B cell (primary cell): Measurements from ENCODE around the gene CALY. TPM values are rescaled to one million over a fixed set of nuclear protein-coding genes. Genes with fewer than 3 reads are reported as not detected.

Experiments used
- ATAC-seq: fragments of 200-7000 bp; cut with Tn5 transposase; one replicate; pipeline ENCODE4 v1.10.0; 2021; ENCODE audit warnings: low read depth, mild to moderate bottlenecking, moderate number of reproducible peaks, moderate library complexity
- CTCF ChIA-PET: fragments of 350-600 bp; sonication (Branson Sonifier 250); formaldehyde crosslinking; loops from one replicate; lab custom pipeline; 2021; ENCODE audit warnings: antibody characterized with exemption, inconsistent platforms; lab: Charles Lee
- POLR2A ChIA-PET: fragments of 350-600 bp; sonication (Branson Sonifier 250); formaldehyde crosslinking; loops from one replicate; lab custom pipeline; 2021; ENCODE audit warnings: antibody characterized with exemption; lab: Charles Lee
- DNase-seq: peaks from one replicate; pipeline ENCODE4 v3.0.0; 2013
- H2AFZ ChIP-seq: 2 replicates; pipeline ENCODE4 v1.6.1; 2012; ENCODE audit warnings: mild to moderate bottlenecking, low read depth, low read length; ENCODE audit not compliant: insufficient read depth, poor library complexity, severe bottlenecking
- H3K27ac ChIP-seq, 2 donors: 1 replicate in 1 of 2; 2 replicates in 1 of 2; pipeline ENCODE4 v1.5.1; 2012 to 2013; ENCODE audit warnings: low read length in 2 of 2, mild to moderate bottlenecking in 2 of 2, moderate library complexity in 1 of 2
- H3K27me3 ChIP-seq, 4 experiments: fragments of 200-600 bp in 1 of 4; sonication (generic) in 1 of 4; replicated peaks in 1 of 4; 1 replicate in 2 of 4; 2 replicates in 2 of 4; pipeline versions ENCODE4 v1.6.1 to v1.7.0; 2013 to 2016; ENCODE audit warnings: low read length in 3 of 4, mild to moderate bottlenecking in 2 of 4, mixed read lengths in 1 of 4, moderate library complexity in 1 of 4; ENCODE audit not compliant: insufficient read depth in 4 of 4, control insufficient read depth in 3 of 4; ENCODE audit errors: control extremely low read depth in 1 of 4
- H3K36me3 ChIP-seq, 2 experiments: replicated peaks in 1 of 2; 1 replicate in 1 of 2; 2 replicates in 1 of 2; pipeline versions ENCODE4 v1.6.1 to v1.7.1; 2013; ENCODE audit warnings: low read length in 1 of 2; ENCODE audit not compliant: insufficient read depth in 2 of 2, control insufficient read depth in 1 of 2; ENCODE audit errors: control extremely low read depth in 1 of 2, extremely low read depth in 1 of 2
- H3K4me1 ChIP-seq, 2 donors: fragments of 200-600 bp in 1 of 2; sonication (generic) in 1 of 2; 1 replicate in 1 of 2; 2 replicates in 1 of 2; pipeline versions ENCODE4 v1.5.1 to v1.6.1; 2013 to 2017; ENCODE audit warnings: low read length in 2 of 2; ENCODE audit not compliant: control insufficient read depth in 2 of 2, insufficient read depth in 2 of 2
- H3K4me2 ChIP-seq: replicated peaks from 2 replicates; pipeline ENCODE3; 2012; ENCODE audit warnings: mild to moderate bottlenecking, low read depth, low read length; ENCODE audit not compliant: poor library complexity, severe bottlenecking
- H3K4me3 ChIP-seq, 5 experiments: fragments of 200-600 bp in 1 of 5; sonication (generic) in 1 of 5; 1 replicate in 3 of 5; 2 replicates in 2 of 5; pipeline versions ENCODE4 v1.5.1 to v1.7.0; 2011 to 2016; ENCODE audit warnings: low read length in 4 of 5, mild to moderate bottlenecking in 4 of 5, low read depth in 2 of 5, control low read depth in 1 of 5, moderate library complexity in 1 of 5; ENCODE audit not compliant: insufficient read depth in 1 of 5; ENCODE audit errors: control extremely low read depth in 1 of 5, extremely low read depth in 1 of 5
- H3K79me2 ChIP-seq: fragments of 200-600 bp; sonication (generic); one replicate; pipeline ENCODE4 v1.6.0; 2016; ENCODE audit warnings: low read length; ENCODE audit not compliant: control insufficient read depth, insufficient read depth
- H3K9ac ChIP-seq: fragments of 200-600 bp; sonication (generic); 2 replicates; pipeline ENCODE4 v1.6.1; 2017; ENCODE audit warnings: mild to moderate bottlenecking, low read length, moderate library complexity
- H3K9me3 ChIP-seq, 3 donors: one replicate each; pipeline versions ENCODE4 v1.6.1 to v1.7.1; 2013; ENCODE audit warnings: low read length in 2 of 3; ENCODE audit not compliant: control insufficient read depth in 2 of 3, insufficient read depth in 1 of 3; ENCODE audit errors: control extremely low read depth in 1 of 3
- H4K20me1 ChIP-seq: 2 replicates; pipeline ENCODE4 v1.6.0; 2012; ENCODE audit warnings: mild to moderate bottlenecking, low read length; ENCODE audit not compliant: insufficient read depth, control insufficient read depth, poor library complexity, severe bottlenecking
- H3K27ac Mint-ChIP-seq: one replicate; pipeline ENCODE4 v1.8.0; 2021; ENCODE audit warnings: mixed read lengths
- H3K27me3 Mint-ChIP-seq: one replicate; pipeline ENCODE4 v1.8.0; 2021; ENCODE audit warnings: mixed read lengths
- H3K4me1 Mint-ChIP-seq: one replicate; pipeline ENCODE4 v1.8.0; 2021; ENCODE audit warnings: mixed read lengths
- H3K4me3 Mint-ChIP-seq: one replicate; pipeline ENCODE4 v1.8.0; 2021; ENCODE audit warnings: mixed read lengths
- H3K9me3 Mint-ChIP-seq: one replicate; pipeline ENCODE4 v1.8.0; 2022; ENCODE audit warnings: mixed read lengths; ENCODE audit not compliant: insufficient read depth
- CTCF ChIP-seq: fragments of 200-600 bp; IDR thresholded peaks from one replicate; pipeline ENCODE4 v1.8.0; 2022; ENCODE audit warnings: antibody characterized with exemption, mild to moderate bottlenecking
- EZH2 ChIP-seq: IDR thresholded peaks from 2 replicates; pipeline ENCODE4 v1.6.1; 2012; ENCODE audit warnings: borderline replicate concordance, low read depth, mild to moderate bottlenecking, moderate library complexity, low read length; ENCODE audit not compliant: insufficient read depth, poor library complexity, severe bottlenecking
- WGBS: methylation state at CpG from one replicate; pipeline ENCODE4 v1.1.5; 2013; ENCODE audit warnings: missing lambda C conversion rate; ENCODE audit not compliant: insufficient coverage; 5-methylcytosine and 5-hydroxymethylcytosine counted together
- intact Hi-C: fragments of 100-400 bp; cut with micrococcal nuclease; formaldehyde crosslinking; loops from one replicate; pipeline ENCODE4 v1.10.0; 2022
- polyA plus RNA-seq: library from polyadenylated mRNA; depleted of rRNA; stranded (reverse); fragments of >200 nt; gene quantifications from 2 replicates; pipeline ENCODE4 v1.2.3, GENCODE V29; 2012
- total RNA-seq, 2 donors: library from RNA; stranded (reverse); fragments of 120-200 nt in 1 of 2; gene quantifications; 1 replicate in 1 of 2; 2 replicates in 1 of 2; pipeline versions ENCODE4 v1.2.3 to v1.2.4, GENCODE V29; 2013 to 2022

Gene CALY
- total and polyA plus RNA-seq, 2 donors (not counting 1 experiment from before 2014, with no cell fraction given) = 0.21 TPM; not detected in 1

- H3K27ac ChIP-seq = no peak overlapping the region
- H3K4me3 Mint-ChIP-seq = no peak overlapping the region
- H3K27me3 ChIP-seq = peaks cover 0 to 5% (median 0%) of the 10 kb centered on the region in 4 experiments
- peaks cover 0 to 19% (median 0%) of the 10 kb centered on the region in 3 donors for H3K9me3 ChIP-seq
- ChIA-PET CTCF (no interaction called here), POLR2A (no interaction called here)
- intact Hi-C loops = no loop called here
- no peak overlapping the region for H3K9ac ChIP-seq
- 80% methylated on average over 15 of the region's 16 CpGs for WGBS
- H3K36me3 ChIP-seq = peaks cover 0 to 3% of the 10 kb centered on the region in 2 experiments
- no peak for TF ChIP-seq EZH2
- TF ChIP-seq CTCF = no peak
- H3K4me3 ChIP-seq = no peak overlapping the region
- DNase-seq = no peak
- H3K4me2 ChIP-seq = no peak overlapping the region
- peaks cover 24% of the 10 kb centered on the region for H3K79me2 ChIP-seq
- ATAC-seq = no peak
- peaks cover 10% of the 10 kb centered on the region for H3K4me1 Mint-ChIP-seq
- H4K20me1 ChIP-seq = peaks cover 21% of the 10 kb centered on the region
- H3K4me1 ChIP-seq = peaks cover 8 to 18% of the 10 kb centered on the region in 2 donors
- no peak overlapping the region for H3K27ac Mint-ChIP-seq
- H3K27me3 Mint-ChIP-seq = peaks cover 3% of the 10 kb centered on the region
- no peaks in the 10 kb centered on the region for H3K9me3 Mint-ChIP-seq
- H2AFZ ChIP-seq = no peak overlapping the region
Observed at GRCh38 chr10:133353988-133354605, 17.4 kb upstream of the CALY start.

GRCh38 chr10:133353202-133353959 is 16.7 kb upstream of the CALY start:
- H2AFZ ChIP-seq = no peak overlapping the region
- no peak overlapping the region for H3K27ac ChIP-seq
- peaks cover 21% of the 10 kb centered on the region for H4K20me1 ChIP-seq
- peaks cover 11% of the 10 kb centered on the region for H3K4me1 Mint-ChIP-seq
- H3K4me3 ChIP-seq = no peak overlapping the region
- 81% methylated on average over 15 of the region's 16 CpGs for WGBS
- CTCF ChIA-PET = interaction anchor here (1.4 kb wide), 1 partner anchor 24 kb away, joined by 3 read pairs; no protein-coding TSS in a partner anchor
- no peak overlapping the region for H3K4me2 ChIP-seq
- no peak overlapping the region for H3K27ac Mint-ChIP-seq
- ATAC-seq (no peak), DNase-seq (no peak)
- POLR2A ChIA-PET = interaction anchor here (0.6 kb wide), 1 partner anchor 51 kb away, joined by 7 read pairs; no protein-coding TSS in a partner anchor
- no peak overlapping the region for H3K4me3 Mint-ChIP-seq
- H3K9me3 ChIP-seq = peaks cover 0 to 16% (median 0%) of the 10 kb centered on the region in 3 donors
- intact Hi-C loops = no loop called here
- peaks cover 0 to 5% (median 0%) of the 10 kb centered on the region in 4 experiments for H3K27me3 ChIP-seq
- H3K9me3 Mint-ChIP-seq = no peaks in the 10 kb centered on the region
- no peak overlapping the region for H3K9ac ChIP-seq
- peaks cover 0 to 3% of the 10 kb centered on the region in 2 experiments for H3K36me3 ChIP-seq
- no peak for TF ChIP-seq CTCF
- no peak for TF ChIP-seq EZH2
- H3K27me3 Mint-ChIP-seq = peaks cover 5% of the 10 kb centered on the region
- peaks cover 8 to 18% of the 10 kb centered on the region in 2 donors for H3K4me1 ChIP-seq
- peaks cover 24% of the 10 kb centered on the region for H3K79me2 ChIP-seq
